ENCODE results near the gene CLOCK. TPM values are rescaled to one million over a fixed set of nuclear protein-coding genes. Genes with fewer than 3 reads are reported as not detected.
A peak's percentile ranks its signal among the peaks of the same experiment; 100 is the strongest.

The CLOCK gene
- total RNA-seq, 1 donor: 69.1 TPM

DNA sequence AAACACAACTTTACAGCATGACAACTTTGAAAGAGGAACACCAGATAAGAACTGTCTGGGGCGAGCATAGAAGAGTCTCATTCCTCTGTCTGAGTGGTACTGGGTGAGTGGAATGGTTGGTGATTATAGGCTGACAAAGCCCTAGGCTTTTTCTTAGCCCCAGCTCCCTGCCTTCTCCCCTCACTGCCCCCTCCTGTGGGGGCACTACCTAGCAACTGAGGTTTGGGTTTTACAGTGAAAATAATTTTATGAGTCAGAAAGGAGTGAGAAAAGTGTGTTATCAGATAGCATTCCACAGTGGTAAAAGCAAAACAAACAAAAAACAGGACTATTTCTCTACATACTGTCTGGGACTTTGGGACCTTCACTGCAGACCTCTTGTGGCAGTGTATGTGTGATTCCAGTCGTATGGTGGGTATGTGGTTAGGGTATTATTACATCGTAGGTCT, 161.5 kb downstream of the CLOCK start:
- TF ChIP-seq, protein P1, sequence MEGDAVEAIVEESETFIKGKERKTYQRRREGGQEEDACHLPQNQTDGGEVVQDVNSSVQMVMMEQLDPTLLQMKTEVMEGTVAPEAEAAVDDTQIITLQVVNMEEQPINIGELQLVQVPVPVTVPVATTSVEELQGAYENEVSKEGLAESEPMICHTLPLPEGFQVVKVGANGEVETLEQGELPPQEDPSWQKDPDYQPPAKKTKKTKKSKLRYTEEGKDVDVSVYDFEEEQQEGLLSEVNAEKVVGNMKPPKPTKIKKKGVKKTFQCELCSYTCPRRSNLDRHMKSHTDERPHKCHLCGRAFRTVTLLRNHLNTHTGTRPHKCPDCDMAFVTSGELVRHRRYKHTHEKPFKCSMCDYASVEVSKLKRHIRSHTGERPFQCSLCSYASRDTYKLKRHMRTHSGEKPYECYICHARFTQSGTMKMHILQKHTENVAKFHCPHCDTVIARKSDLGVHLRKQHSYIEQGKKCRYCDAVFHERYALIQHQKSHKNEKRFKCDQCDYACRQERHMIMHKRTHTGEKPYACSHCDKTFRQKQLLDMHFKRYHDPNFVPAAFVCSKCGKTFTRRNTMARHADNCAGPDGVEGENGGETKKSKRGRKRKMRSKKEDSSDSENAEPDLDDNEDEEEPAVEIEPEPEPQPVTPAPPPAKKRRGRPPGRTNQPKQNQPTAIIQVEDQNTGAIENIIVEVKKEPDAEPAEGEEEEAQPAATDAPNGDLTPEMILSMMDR (IDR thresholded peaks at IDR 0.05; ENCODE audit: insufficient read depth, low read depth, low read length): no peak
- peak; percentile 20 for DNase-seq (ENCODE audit: low read depth)

DNA sequence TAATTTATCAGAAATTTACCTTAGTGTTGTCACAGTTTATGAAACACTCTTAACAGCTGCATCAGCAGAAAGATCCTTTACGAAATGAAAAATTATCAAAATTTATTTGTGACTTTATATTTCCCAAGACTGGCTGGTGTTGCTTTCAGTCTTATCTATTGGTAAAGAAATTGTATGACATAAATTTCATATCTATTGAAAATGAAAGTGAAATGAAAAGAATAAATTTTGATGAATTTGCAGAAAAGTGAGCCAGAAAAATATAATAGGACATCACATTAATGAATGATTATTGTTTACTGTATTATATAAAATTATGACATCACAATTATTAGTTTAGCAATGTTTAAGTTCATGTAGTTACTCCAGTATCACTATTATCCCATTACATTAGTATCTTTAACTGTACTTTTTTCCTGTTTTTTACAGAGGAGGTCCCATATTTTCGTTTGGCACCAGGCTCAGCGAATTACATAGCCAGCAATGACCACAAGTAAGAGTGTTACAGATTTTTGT, 164.2 kb downstream of the CLOCK start:
- TF ChIP-seq, protein P1 (IDR thresholded peaks at IDR 0.05; ENCODE audit: insufficient read depth, low read depth, low read length): no peak
- DNase-seq (ENCODE audit: low read depth): no peak
- no peak overlapping the region for H3K4me3 ChIP-seq (ENCODE audit: low read depth, low read length)

More for the DNA sequence above, 161.5 kb downstream of the CLOCK start:
- H3K4me3 ChIP-seq (ENCODE audit: low read depth, low read length): no peak overlapping the region

DNA sequence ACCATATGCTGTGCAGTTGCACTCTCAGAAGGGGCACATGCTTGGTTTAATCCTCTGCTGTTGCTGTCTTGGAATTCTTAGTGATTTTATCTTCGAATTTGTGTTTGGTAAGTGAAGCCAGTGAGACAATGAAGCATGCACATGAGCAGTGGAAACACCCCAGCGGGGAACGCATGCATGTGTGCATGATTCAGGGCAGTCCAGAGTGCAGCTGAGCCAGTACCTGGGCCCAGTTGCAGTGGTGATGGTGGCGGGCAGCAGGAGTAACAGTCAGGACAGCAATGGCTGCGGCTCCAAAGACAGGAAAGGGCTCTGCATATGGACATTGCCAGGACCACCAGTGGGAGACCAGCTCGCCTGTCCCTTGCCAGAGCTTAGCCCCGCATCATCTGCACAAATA, 165.2 kb downstream of the CLOCK start:
- TF ChIP-seq, protein P1 (IDR thresholded peaks at IDR 0.05; ENCODE audit: insufficient read depth, low read depth, low read length): no peak

DNA sequence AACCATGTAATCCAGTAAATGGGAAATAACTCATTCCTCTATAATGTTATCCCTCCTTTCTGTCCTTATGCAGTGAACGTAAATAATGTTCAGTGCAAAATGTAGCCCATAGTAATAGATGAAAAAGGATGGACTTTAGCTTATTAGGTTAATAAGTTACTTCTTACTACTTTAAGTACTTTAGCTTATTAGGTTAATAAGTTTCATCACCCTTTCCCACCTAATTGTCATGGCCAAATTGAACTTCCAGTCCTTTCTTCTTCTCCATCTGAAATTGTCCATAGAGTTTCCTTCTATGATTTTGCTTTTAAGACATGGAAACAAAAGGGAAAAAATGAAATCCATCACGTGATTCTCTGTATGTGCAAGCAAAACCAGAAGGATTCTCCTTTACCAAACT, 166.1 kb downstream of the CLOCK start:
- TF ChIP-seq, protein P1 (IDR thresholded peaks at IDR 0.05; ENCODE audit: insufficient read depth, low read depth, low read length): no peak
- H3K4me3 ChIP-seq (ENCODE audit: low read depth, low read length): no peak overlapping the region
- no peak for DNase-seq (ENCODE audit: low read depth)

More for the DNA sequence above, 165.2 kb downstream of the CLOCK start:
- no peak overlapping the region for H3K4me3 ChIP-seq (ENCODE audit: low read depth, low read length)
- no peak for DNase-seq (ENCODE audit: low read depth)

DNA sequence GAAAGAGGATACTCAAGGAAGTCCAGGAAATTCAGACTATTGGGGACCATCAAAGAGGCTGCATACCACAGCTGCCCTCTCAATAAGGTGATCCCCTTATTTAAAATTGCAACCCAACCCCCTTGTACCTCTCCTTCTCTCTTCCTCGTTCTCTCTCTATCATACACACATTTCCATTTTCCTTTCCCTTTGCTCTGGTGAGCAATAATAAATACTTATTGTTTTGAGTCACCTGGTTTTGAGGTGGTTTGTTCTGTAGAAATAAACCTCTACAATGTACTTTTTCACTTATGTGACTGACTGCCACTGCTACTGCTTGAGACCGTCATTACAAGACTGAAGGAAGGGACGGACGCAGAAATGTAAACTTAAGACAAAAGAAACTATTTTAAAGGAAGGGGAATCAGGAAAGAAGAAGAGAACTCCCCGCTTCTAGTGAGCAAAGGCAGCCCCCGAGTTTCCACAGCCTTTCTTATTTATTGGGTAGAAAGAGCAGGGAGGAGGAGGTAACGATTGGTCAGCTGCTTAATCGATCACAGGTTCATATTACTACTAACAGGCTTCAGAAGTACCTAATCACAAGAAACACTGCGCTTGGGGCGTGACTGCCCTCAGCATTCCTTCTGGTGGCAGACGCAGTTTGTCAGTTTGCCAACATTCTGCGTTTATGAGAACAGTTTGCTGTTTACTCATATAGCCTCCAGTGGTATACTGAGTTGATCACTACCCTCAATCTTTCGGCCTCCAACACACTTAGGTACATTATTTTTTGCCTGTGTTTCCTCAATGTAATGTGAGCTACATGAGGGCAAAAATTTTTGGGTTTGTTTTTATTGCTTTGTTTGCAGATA, 167.9 kb downstream of the CLOCK start:
- peak; percentile 49 for DNase-seq (ENCODE audit: low read depth)
- TF ChIP-seq, protein P1 (IDR thresholded peaks at IDR 0.05; ENCODE audit: insufficient read depth, low read depth, low read length): no peak
- H3K4me3 ChIP-seq (ENCODE audit: low read depth, low read length): no peak overlapping the region

Small RNA genes lying within 50 kb of the gene (small RNA-seq; reads per million reads assigned to genes)
- not detected for gene RF00019

Other genes with a start within 250 kb of the CLOCK start
- 6.8 and 8.6 TPM in 2 replicates for gene SRD5A3, start 200.7 kb downstream of the CLOCK start, total RNA-seq
- 123 and 186 TPM in 2 replicates for gene TMEM165, start 151.0 kb downstream of the CLOCK start, total RNA-seq
- not detected in 2 replicates for gene PDCL2, start 45.3 kb upstream of the CLOCK start, total RNA-seq
- gene NMU, start 89.4 kb upstream of the CLOCK start, total RNA-seq: not detected in 2 replicates